CMK (cell line): ENCODE measurements around the gene TSPAN2.

ENCODE experiments used
- DNase-seq: peaks from one replicate; pipeline ENCODE4 v3.0.0-alpha.2; 2010; ENCODE audit warnings: low read depth

The TSPAN2 gene

GRCh38 chr1:115113766-115114165 is 24.5 kb upstream of the TSPAN2 start:
- DNase-seq: no peak

GRCh38 chr1:115112496-115113375 is 23.4 kb upstream of the TSPAN2 start:
- no peak for DNase-seq

- no peak for DNase-seq
These were observed 18.4 kb upstream of the TSPAN2 start for GRCh38 chr1:115107516-115108260.

GRCh38 chr1:115105831-115106230 is 16.5 kb upstream of the TSPAN2 start:
- no peak for DNase-seq

GRCh38 chr1:115099693-115100050 is 10.4 kb upstream of the TSPAN2 start:
- no peak for DNase-seq

GRCh38 chr1:115098979-115099692 is 9.8 kb upstream of the TSPAN2 start:
- no peak for DNase-seq

GRCh38 chr1:115092175-115092574 is 2.9 kb upstream of the TSPAN2 start:
- no peak for DNase-seq

GRCh38 chr1:115091572-115091971 is 2.3 kb upstream of the TSPAN2 start:
- DNase-seq: no peak

- no peak for DNase-seq
These were observed 1.7 kb upstream of the TSPAN2 start for GRCh38 chr1:115090956-115091355.

GRCh38 chr1:115090540-115090939 is 1.2 kb upstream of the TSPAN2 start:
- DNase-seq: no peak

GRCh38 chr1:115090186-115090490 is 835 bp upstream of the TSPAN2 start:
- DNase-seq: no peak

GRCh38 chr1:115088871-115089419 is 358 bp downstream of the TSPAN2 start:
- DNase-seq: no peak

GRCh38 chr1:115088115-115088778 is 1.1 kb downstream of the TSPAN2 start:
- DNase-seq: no peak

GRCh38 chr1:115086176-115086830 is 3.0 kb downstream of the TSPAN2 start:
- no peak for DNase-seq

GRCh38 chr1:115084902-115085511 is 4.3 kb downstream of the TSPAN2 start:
- no peak for DNase-seq

GRCh38 chr1:115082949-115083348 is 6.4 kb downstream of the TSPAN2 start:
- no peak for DNase-seq

GRCh38 chr1:115078708-115079107 is 10.6 kb downstream of the TSPAN2 start:
- DNase-seq: no peak

GRCh38 chr1:115077984-115078330 is 11.3 kb downstream of the TSPAN2 start:
- DNase-seq: no peak

GRCh38 chr1:115077286-115077983 is 11.9 kb downstream of the TSPAN2 start:
- no peak for DNase-seq

- no peak for DNase-seq
These were observed 12.9 kb downstream of the TSPAN2 start for GRCh38 chr1:115076384-115076915.
